DMS 273 (cell line): Measurements from ENCODE around the gene CYP46A1.
"Not testable (repeated sequence)": the region's sequence is repeated elsewhere in the genome, so short reads cannot be mapped to it uniquely, and the experiment has no call there.

ENCODE experiments used
- DNase-seq: peaks from one replicate; lab custom pipeline; 2025; ENCODE audit not compliant: unreplicated experiment; lab: John Stamatoyannopoulos, UW

CYP46A1 gene

DNA sequence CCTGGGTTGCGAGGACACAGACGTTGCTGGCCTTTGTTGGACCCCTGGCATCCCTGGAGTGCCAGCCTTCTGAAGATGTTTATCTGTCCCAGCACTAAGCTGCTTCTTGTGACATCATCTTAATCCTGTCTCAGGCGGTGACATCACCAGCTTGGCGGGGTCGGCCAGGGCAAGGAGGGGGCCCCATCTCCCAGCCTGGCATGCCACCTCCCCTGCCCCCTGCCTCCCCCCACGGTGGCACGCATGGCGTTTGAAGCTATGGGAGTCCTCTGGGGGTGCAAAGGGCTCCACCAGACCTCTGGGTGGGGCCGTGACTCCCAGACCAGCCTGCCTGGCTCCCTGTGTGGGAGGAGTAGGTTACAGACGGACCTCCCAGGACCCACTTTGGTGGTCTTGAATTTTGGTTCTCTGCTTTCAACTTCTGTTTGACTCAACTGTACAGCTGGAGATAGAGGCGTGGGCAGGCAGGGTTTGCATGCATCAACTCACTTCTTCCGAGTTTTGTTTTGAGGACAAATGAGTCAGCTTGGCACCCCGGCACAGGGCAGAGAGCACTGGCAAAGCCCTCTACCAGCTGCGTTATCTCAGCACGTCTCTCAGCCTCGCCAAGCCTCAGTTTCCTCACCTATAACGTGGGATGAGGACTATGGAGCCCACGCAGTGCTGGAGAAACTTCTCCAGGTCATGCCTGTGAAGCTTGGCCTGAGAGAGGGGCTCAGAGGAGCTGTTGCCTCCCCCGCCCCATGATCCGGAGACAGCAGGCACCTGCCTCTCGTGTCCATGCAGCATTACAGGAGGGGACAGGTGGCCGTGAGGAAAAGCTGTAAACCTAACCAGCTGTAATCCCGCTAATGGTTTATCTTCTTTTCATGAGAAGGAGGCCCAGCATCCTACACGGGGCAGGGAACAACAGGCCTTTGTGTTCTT, 70.3 kb downstream of the CYP46A1 start:
- peak; percentile 34 for DNase-seq

DNA sequence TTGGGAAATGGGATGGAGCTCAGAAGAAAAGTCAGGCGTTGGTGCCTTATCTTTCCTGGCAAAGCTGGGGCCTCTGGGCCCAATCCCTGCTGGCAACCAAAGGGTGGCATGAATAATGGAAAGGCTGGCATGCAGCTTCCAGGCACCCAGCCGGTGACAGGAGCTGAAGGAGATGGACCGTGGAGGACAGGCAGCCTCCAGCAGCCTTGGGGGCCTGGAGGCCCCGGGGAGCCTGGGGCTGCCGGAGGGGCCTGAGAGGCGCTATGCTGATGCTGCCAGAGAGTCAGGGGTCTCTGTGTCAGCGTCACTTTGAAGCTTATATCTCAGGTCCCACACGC, 70.9 kb downstream of the CYP46A1 start:
- peak; percentile 53 for DNase-seq

DNA sequence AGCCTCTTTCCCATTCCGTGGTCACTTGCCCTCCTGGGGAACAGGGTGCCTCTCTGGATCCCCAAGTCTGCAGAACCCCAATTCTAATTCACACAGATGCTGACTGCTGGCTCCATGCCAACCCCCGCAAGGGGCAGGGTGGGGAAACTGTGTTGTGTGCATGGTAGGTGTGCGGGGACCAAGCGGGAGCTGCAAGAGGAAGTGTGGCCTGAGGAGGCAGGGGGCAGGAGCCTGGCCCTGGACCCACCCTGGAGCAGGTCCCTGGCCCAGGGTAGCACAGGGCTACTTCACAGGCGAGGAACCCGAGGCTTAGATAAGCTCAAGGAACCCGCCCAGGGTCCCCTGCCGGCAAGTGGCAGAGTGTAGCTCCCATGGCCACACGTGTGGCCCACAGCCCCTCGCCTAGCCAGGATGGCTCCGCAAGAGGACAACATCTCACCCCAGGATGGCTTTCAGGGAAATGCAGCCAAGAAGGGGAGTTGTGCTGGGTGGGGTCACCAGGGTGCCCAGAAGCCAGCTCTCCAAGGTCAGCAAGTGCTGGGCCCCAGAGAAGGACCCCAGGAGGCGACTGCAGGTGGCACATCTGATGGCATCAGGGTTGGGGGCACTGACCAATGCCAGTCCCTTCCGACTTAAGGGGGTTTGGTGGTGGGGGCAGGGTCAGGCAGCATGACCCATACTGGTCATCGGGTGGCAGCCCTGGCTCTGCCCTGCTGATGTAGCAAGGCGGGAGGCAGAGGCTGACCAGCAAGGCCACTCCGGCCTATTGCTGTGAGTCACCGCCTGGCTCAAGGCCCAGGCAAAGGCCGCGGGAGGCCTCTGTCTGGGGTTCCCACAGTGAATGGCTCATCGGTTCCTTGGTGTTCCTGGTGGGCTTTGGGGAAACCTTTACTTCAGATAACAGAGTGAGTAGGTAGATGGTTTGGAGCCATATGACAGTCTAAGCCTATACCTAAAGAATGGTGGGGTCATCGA, 71.8 kb downstream of the CYP46A1 start:
- peak; percentile 32 for DNase-seq

- peak; percentile 67 for DNase-seq
Measured at GRCh38 chr14:99756796-99757195, 72.7 kb downstream of the CYP46A1 start.

DNA sequence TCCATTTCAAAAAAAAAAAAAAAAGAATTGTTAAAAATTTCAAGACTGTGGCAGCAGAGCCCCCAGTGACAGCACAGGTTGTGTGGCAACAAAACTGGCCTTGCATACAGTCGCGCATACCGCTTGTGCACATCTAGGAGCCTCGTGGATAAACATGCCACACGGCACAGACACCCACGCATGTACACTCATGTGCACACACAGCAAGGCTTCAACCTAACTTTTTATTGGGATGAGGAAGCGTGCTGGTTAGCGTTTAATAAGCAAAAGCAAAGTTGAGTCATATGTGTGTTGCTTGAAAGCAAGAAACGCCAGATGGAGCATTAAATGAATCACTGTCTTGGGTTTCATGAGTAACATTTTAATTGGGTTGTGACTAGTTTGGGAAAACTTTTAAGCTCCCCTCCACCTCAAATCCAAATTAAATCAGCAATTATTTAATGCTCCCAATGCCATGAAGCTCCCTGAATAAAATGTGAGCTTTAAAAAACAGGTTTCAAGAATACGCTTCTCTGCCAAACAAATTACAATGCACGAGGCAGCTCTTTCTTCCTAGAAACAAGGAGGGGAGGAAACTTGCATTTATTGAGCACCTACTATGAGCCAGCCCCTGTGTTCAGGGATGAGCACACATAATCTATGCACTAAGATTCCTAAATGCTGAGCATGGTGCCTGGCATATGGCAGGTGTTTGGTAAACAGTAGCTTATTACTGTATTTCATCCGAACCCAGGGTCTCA, 73.4 kb downstream of the CYP46A1 start:
- DNase-seq: peak; percentile 93

- DNase-seq: peak; percentile 94
Measured at GRCh38 chr14:99758121-99758821, 74.2 kb downstream of the CYP46A1 start.

DNA sequence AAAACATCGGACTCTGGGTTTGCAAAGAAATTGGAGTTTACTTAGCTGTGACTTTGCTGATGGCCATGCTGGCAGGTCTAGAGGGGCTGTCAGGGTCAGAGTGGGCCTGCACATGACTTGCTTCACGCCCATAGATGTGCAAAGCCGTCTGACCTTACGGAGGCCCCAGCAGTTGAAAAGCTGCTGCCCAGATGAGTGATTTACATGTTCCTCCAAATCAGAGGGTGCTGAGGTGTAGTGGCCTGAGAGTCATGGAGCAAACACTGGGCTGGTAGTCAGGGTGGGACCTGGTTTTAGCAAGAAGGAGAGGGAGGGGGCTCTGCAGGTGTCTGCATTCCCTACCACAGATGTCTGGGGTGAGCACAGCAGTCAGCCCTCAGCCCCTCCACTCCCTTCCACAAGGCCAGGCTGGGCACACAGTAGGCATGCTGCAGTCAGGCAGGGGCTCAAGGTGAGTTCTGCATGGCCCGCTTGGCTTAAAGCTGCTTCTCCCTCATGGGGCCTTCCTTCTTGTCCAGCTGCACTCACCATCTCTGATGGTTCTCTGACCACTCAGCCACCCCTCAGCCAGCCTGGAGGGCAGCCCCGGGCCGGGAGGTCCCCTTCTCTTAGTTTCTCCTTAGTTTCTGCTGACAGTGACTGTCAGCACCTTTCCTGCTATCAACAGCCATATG, 74.9 kb downstream of the CYP46A1 start:
- DNase-seq: no peak

GRCh38 chr14:99759546-99759925, 75.4 kb downstream of the CYP46A1 start:
- no peak for DNase-seq

GRCh38 chr14:99760817-99761216, 76.7 kb downstream of the CYP46A1 start:
- DNase-seq: no peak

- not testable (repeated sequence) for DNase-seq
Measured at GRCh38 chr14:99762911-99763310, 78.8 kb downstream of the CYP46A1 start.

DNA sequence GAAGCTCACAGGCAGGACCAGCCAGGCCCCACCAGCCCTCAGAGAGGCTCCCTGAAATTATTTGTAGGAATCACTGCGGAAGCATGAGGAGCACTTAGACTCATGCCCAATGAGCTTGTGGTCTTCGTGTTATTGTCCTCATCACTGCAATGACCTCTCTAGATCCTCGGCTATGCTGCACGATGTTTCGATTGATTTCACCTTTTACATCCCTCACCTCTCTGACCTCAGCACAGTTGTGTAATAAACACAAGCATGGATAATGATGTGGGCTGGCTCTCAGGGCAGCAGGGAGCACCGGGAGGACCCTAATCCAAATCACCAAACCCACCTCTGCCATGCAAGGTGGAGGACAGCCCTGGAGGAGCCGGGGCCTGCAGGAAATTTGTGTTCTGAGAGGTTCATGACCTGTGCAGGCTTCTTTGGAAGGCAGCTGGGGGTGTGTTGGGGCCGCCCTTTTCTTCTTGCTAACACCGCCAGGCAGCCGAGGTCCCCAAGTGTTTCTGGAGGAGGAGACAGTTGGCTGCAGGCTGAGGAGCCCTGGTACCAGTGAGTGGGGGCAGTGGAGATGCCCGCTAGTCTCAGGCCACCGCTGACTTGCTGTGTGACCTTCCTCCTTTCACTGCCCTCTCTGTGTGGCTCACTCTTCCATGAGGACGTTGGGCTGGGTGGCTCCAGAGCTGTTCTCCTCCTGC, 79.6 kb downstream of the CYP46A1 start:
- no peak for DNase-seq

- no peak for DNase-seq
Measured at GRCh38 chr14:99764222-99764706, 80.2 kb downstream of the CYP46A1 start.

- DNase-seq: no peak
Measured at GRCh38 chr14:99768381-99768780, 84.3 kb downstream of the CYP46A1 start.

GRCh38 chr14:99769123-99769522, 85.0 kb downstream of the CYP46A1 start:
- no peak for DNase-seq

- no peak for DNase-seq
Measured at GRCh38 chr14:99769799-99770198, 85.7 kb downstream of the CYP46A1 start.

- no peak for DNase-seq
Measured at GRCh38 chr14:99772371-99773283, 88.5 kb downstream of the CYP46A1 start.

DNA sequence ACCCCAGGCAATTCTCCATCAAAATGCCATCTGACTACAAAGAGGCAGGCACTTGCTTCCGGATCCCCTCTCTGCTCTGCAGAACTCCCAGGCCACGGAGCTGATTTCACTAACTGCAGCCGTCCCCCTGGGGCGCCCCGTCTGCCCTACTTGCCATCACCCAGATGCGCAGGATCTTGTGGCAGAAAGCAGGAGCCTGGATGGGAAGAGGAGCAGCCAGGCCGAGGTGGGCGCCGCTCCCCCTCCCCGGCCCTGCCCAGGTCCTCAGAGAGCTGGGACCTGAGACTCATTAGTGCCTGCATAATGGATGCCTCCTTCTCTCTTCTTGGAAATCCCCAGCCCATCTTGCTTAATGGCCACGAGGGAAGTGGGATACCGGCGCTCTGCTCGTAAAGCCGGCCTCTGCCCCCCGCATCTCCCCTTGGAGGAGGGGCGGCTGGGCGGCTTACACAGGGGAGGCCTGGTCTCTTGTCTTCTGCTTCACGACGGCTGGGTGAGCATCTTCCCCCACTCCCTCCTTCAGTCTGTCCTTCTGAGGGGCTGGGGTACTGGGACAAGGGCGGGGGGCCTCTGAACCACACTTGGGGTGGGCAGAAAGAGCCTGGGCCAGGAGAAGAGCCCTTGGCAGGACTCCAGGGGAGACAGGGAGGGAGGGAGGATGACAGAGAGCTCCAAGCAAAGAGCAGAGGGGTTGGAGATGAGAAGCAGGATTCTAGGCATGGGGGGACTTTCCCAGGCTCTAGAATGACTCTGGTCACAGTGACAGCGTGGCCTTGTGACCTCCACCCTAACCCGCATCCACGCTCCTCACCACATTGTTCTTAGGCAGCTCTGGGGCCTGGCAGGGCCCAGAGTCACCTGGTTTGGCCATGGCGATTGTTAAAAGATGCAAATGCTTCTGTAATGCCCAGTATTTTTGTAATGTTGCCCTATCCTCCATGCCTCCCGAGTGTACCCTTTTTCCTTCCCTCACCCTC, 89.7 kb downstream of the CYP46A1 start:
- no peak for DNase-seq
